Gastroesophageal sphincter (tissue), 4 donors: Measurements from ENCODE around the gene GTF3C1. TPM values are rescaled to one million over a fixed set of nuclear protein-coding genes. Genes with fewer than 3 reads are reported as not detected.

Experiments used
- ATAC-seq: fragments of 150-250 bp; one replicate; pipeline ENCODE4 v1.9.1; 2016; ENCODE audit warnings: mild to moderate bottlenecking, moderate library complexity
- H3K27ac ChIP-seq, 4 donors: fragments of 200-600 bp; sonication (generic) in 3 of 4; 1 replicate in 3 of 4; 2 replicates in 1 of 4; pipeline ENCODE4 v1.5.1; 2016 to 2019
- H3K27me3 ChIP-seq: fragments of 200-600 bp; sonication (generic); one replicate; pipeline ENCODE4 v1.5.1; 2019
- H3K36me3 ChIP-seq, 2 donors: fragments of 200-600 bp; sonication (generic); one replicate each; pipeline ENCODE4 v1.5.1; 2019; ENCODE audit warnings: control low read depth in 1 of 2
- H3K4me1 ChIP-seq, 3 donors: fragments of 200-600 bp; sonication (generic); 1 replicate in 2 of 3; 2 replicates in 1 of 3; pipeline ENCODE4 v1.5.1; 2016 to 2019; ENCODE audit warnings: control low read depth in 2 of 3
- H3K4me3 ChIP-seq, 2 donors: fragments of 200-600 bp; sonication (generic); one replicate each; pipeline ENCODE4 v1.5.1; 2019; ENCODE audit warnings: mild to moderate bottlenecking in 1 of 2, moderate library complexity in 1 of 2
- H3K9me3 ChIP-seq, 3 donors: fragments of 200-600 bp; sonication (generic); one replicate each; pipeline ENCODE4 v1.5.1; 2017 to 2019; ENCODE audit warnings: control low read depth in 2 of 3
- EP300 ChIP-seq: sonication (generic); formaldehyde crosslinking; IDR thresholded peaks from one replicate; pipeline ENCODE4 v1.6.1; 2017; ENCODE audit warnings: antibody characterized with exemption, mild to moderate bottlenecking
- POLR2A ChIP-seq, 2 donors: fragments of 450-650 bp; IDR thresholded peaks; one replicate each; pipeline ENCODE4 v1.6.1; 2017; ENCODE audit warnings: antibody characterized with exemption in 2 of 2, mild to moderate bottlenecking in 2 of 2, moderate library complexity in 1 of 2
- POLR2AphosphoS5 ChIP-seq: sonication (generic); formaldehyde crosslinking; IDR thresholded peaks from one replicate; pipeline ENCODE4 v1.6.1; 2017; ENCODE audit warnings: antibody characterized with exemption
- WGBS, 2 donors: methylation state at CpG; one replicate each; pipeline ENCODE4 v1.1.5; 2018; ENCODE audit warnings: low coverage in 1 of 2; 5-methylcytosine and 5-hydroxymethylcytosine counted together
- total RNA-seq, 4 donors: library from RNA; depleted of rRNA; stranded (reverse); fragments of >200 nt; gene quantifications; one replicate each; pipeline ENCODE4 v1.1.0, GENCODE V29; 2016
- TF ChIP-seq, protein P1 (sequence below), 4 experiments: fragments of 200-600 bp in 2 of 4; fragments of 450-650 bp in 2 of 4; sonication (generic) in 1 of 4; IDR thresholded peaks; one replicate each; pipeline ENCODE4 v1.5.1; 2017 to 2019; ENCODE audit warnings: antibody characterized with exemption in 4 of 4, mild to moderate bottlenecking in 2 of 4, moderate library complexity in 2 of 4

Gene GTF3C1
- total RNA-seq, 4 donors from 2014 or later = 37.0 to 57.8 (median 49.1) TPM

DNA sequence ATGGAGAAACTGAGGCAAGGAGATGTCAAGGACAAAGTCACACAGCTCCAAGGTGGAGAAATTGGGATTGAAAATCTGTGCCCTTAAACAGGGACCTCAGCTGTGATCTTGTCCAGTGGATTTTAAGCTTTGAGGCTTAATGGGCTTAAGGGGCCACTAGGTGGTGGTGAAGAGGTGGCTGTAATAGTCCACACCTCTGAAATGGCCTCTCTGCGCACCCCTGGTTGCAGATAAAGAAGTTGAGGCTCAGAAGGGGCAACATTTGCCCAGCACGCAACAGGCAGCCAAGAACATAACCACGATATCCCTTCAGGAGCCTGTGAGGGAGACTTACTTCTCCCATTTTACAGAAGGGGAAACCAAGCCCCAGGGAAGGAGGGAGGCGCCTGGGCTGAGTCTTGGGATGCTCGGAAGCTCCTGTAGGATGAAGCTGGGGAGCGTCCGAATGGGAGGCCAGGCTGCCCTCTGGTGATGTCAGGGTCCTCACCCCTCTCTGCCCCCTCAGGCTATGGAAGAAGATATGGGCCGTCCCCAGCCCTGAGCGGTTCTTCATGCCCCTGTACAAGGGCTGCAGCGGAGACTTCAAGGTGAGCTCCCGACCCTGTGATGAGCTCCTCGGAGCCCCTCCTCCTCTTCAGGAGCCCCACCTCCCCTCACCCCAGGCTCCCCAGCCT, 104.1 kb downstream of the GTF3C1 start:
- TF ChIP-seq POLR2AphosphoS5 = no peak
- no peak for TF ChIP-seq POLR2A (IDR thresholded peaks at IDR 0.05)
- no peak for TF ChIP-seq EP300
- TF ChIP-seq, protein P1, sequence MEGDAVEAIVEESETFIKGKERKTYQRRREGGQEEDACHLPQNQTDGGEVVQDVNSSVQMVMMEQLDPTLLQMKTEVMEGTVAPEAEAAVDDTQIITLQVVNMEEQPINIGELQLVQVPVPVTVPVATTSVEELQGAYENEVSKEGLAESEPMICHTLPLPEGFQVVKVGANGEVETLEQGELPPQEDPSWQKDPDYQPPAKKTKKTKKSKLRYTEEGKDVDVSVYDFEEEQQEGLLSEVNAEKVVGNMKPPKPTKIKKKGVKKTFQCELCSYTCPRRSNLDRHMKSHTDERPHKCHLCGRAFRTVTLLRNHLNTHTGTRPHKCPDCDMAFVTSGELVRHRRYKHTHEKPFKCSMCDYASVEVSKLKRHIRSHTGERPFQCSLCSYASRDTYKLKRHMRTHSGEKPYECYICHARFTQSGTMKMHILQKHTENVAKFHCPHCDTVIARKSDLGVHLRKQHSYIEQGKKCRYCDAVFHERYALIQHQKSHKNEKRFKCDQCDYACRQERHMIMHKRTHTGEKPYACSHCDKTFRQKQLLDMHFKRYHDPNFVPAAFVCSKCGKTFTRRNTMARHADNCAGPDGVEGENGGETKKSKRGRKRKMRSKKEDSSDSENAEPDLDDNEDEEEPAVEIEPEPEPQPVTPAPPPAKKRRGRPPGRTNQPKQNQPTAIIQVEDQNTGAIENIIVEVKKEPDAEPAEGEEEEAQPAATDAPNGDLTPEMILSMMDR (IDR thresholded peaks at IDR 0.05) = no peak
- 91 to 100% methylated on average over 3 to 6 of the region's 12 CpGs for WGBS, 2 donors
- no peak for ATAC-seq
- Histone ChIP-seq H3K36me3 (peaks cover 0 to 5% of the 10 kb centered on the region in 2 donors), H3K27ac (no peak overlapping the region), H3K9me3 (peaks cover 0 to 22% (median 3%) of the 10 kb centered on the region in 3 donors), H3K4me1 (peaks cover 0 to 7% (median 0%) of the 10 kb centered on the region in 3 donors), H3K4me3 (no peak overlapping the region), H3K27me3 (peaks cover 61% of the 10 kb centered on the region)

GRCh38 chr16:27444470-27444869, 105.2 kb downstream of the GTF3C1 start:
- H3K4me1 ChIP-seq = no peaks in the 10 kb centered on the region
- H3K9me3 ChIP-seq = peaks cover 0 to 22% (median 3%) of the 10 kb centered on the region in 3 donors
- H3K27me3 ChIP-seq = peaks cover 50% of the 10 kb centered on the region
- TF ChIP-seq EP300 (no peak), POLR2AphosphoS5 (no peak), POLR2A (IDR thresholded peaks at IDR 0.05) (no peak)
- TF ChIP-seq, protein P1 (IDR thresholded peaks at IDR 0.05) = no peak
- H3K4me3 ChIP-seq = no peak overlapping the region
- WGBS, 2 donors = no CpG with 5 or more reads among the region's 5 CpGs
- no peak for ATAC-seq
- H3K36me3 ChIP-seq = peaks cover 0 to 5% of the 10 kb centered on the region in 2 donors
- no peak overlapping the region for H3K27ac ChIP-seq

DNA sequence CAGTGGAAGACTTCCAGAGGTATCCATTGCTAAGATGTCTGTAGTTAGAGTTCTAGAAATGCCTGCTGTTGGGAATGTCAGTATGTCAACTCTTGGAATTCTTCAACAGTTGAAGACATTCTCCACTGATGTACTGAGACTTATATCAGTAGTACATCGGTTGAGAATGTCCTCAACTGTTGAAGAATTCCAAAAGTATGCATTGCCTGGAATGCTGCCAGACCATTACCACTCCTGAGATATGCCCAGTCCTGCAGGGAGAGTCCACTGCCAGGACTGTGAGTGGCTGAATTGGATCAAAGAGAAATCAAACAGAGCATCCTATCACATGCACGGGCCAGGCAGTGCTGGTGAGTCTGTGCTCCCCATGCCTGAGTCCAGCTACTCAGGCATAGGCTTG, 105.7 kb downstream of the GTF3C1 start:
- no peak overlapping the region for H3K27ac ChIP-seq
- peaks cover 0 to 22% (median 3%) of the 10 kb centered on the region in 3 donors for H3K9me3 ChIP-seq
- no peaks in the 10 kb centered on the region for H3K4me1 ChIP-seq
- TF ChIP-seq POLR2AphosphoS5 (no peak), EP300 (no peak), POLR2A (IDR thresholded peaks at IDR 0.05) (no peak)
- no peak for ATAC-seq
- no peak overlapping the region for H3K4me3 ChIP-seq
- peaks cover 0 to 5% of the 10 kb centered on the region in 2 donors for H3K36me3 ChIP-seq
- H3K27me3 ChIP-seq = peaks cover 46% of the 10 kb centered on the region
- WGBS, 2 donors = 0% methylated on average over 1 of the region's 2 CpGs; no CpG with 5 or more reads in 1 of the 2 donors

DNA sequence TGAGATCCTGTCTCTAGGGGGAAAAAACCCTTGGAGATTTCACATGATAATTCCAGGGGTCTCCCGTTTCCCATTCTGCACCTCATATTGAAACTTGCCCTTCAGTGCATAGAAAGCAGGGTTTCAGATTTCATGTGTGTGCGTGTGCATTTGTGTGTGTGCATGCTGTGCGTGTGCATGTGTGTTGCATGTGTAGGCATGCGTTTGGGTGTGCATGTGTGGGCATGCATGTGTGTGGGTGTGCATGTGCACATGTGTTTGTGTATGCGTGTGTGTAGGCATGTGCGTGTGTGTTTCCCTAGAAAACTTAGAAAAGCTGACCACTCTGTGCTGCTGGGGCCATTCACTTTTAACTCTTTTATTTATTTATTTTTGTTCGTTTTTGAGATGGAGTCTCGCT, 107.7 kb downstream of the GTF3C1 start:
- H3K36me3 ChIP-seq = peaks cover 0 to 5% of the 10 kb centered on the region in 2 donors
- no peak overlapping the region for H3K4me3 ChIP-seq
- TF ChIP-seq POLR2AphosphoS5 (no peak), POLR2A (IDR thresholded peaks at IDR 0.05) (no peak)
- peaks cover 37% of the 10 kb centered on the region for H3K27me3 ChIP-seq
- no peak overlapping the region for H3K27ac ChIP-seq
- H3K9me3 ChIP-seq = peaks cover 0 to 15% (median 3%) of the 10 kb centered on the region in 3 donors
- 75 to 81% methylated on average over 5 to 7 of the region's 8 CpGs for WGBS, 2 donors
- no peaks in the 10 kb centered on the region for H3K4me1 ChIP-seq
- ATAC-seq = no peak

DNA sequence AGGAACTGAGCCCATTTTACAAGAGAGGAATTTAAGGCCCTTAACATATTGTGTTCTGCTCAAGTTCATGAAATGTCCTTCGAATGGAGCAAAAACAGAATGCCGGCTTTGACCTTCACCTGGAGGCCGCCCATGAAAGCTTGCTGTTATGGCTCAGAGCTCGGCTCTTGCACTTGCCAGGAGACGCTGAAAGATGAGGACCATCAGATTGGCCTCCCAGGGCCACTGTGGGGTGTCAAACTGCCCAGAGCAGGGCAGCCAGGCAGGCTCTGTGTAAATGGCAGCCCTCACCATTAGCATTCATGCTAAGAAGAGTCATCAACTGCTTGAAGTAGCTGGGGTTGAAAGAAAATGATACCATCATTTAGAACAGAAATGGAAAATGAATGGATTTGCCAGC, 108.4 kb downstream of the GTF3C1 start:
- Histone ChIP-seq H3K27ac (no peak overlapping the region), H3K4me1 (no peaks in the 10 kb centered on the region), H3K27me3 (peaks cover 29% of the 10 kb centered on the region), H3K9me3 (peaks cover 0 to 14% (median 3%) of the 10 kb centered on the region in 3 donors), H3K36me3 (peaks cover 0 to 5% of the 10 kb centered on the region in 2 donors), H3K4me3 (no peak overlapping the region)
- WGBS, 2 donors = 71 to 80% methylated on average over 1 to 3 of the region's 5 CpGs
- ATAC-seq = no peak
- TF ChIP-seq POLR2A (IDR thresholded peaks at IDR 0.05) (no peak), EP300 (no peak), POLR2AphosphoS5 (no peak)
- TF ChIP-seq, protein P1 (IDR thresholded peaks at IDR 0.05) = no peak
